Heart left ventricle (tissue), 13 donors: ENCODE measurements around the gene GNL1.

Experiments
- POLR2A ChIP-seq, 2 donors: fragments of 450-650 bp; IDR thresholded peaks; one replicate each; pipeline ENCODE4 v1.6.1; 2017; ENCODE audit warnings: antibody characterized with exemption in 2 of 2, mild to moderate bottlenecking in 2 of 2, moderate library complexity in 2 of 2
- TF ChIP-seq, protein P1 (sequence below), 12 donors: fragments of 200-600 bp; sonication (generic) in 4 of 12; IDR thresholded peaks; one replicate each; pipeline versions ENCODE4 v1.5.0 to v1.8.0; 2018 to 2022; ENCODE audit warnings: antibody characterized with exemption in 12 of 12, mild to moderate bottlenecking in 5 of 12
- donor health status: ischemic (EF 13 %, LVEDD 7.1; RV severe dilation, severe dysfunction).
- donor health status: DM: no; HTN: yes; CAD: no.
- donor health status: DM: no; HTN: no; CAD: no.
- donor health status: ischemic (EF 25% LVEDD 6.9; RV normal size, moderate dysfunction).
- donor health status: ischemic (EF 25% LVEDD 5.7; RV mildly dilated, moderate dysfunction).
- donor health status: ischemic (EF 35%, LVEDD 5.7; RV mildly dilated, moderate dysfunction).
- donor health status: nonischemic (EF 11% LVEDD 7.7; RV severe dilation, severe dysfunction).
- donor health status: DM: yes; HTN: yes; CAD: no.
- donor health status: PGD.
- donor health status: ischemic (EF 29% LVEDD 5.4; RV normal size, mild dysfunction).
- donor health status: nonischemic (EF 23%, LVEDD 6.1; RV moderate dilation, normal function).

DNA sequence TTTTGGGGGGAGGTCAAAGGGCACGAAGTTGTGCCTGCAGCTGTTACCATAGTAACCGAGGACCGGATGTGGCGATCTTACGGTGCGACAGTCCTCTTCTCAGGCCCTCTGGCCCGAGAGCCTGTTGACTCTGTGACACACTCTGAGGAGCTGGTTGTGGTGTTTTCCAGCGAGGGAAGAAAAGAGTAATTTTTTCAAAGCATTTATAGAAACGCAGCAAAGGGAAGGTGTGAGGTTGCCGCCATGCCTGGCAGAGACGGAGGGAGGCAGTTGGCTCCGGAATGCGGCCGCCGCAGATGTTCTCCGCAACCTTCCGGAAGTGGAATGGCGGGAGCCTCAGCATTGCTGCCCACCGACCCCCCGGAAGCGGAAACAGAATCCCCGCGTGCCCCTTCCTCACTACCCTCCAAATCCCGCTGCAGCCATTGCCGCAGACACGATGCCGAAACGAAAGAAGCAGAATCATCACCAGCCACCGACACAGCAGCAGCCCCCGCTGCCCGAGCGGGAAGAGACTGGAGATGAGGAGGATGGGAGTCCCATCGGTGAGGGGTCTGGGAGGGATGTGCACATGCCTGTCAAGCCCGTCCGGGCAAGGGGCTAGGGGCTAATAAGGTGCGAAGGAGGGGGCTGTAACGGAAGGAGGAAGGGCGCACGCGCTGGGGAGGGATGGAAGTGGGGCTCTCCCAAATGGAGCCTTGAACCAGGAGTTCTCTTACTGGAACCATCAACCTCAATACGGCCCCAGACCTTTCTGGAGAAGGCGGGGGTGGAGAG lies 805 bp upstream of the GNL1 start, which contains the start of gene PRR3:
- TF ChIP-seq, protein P1, sequence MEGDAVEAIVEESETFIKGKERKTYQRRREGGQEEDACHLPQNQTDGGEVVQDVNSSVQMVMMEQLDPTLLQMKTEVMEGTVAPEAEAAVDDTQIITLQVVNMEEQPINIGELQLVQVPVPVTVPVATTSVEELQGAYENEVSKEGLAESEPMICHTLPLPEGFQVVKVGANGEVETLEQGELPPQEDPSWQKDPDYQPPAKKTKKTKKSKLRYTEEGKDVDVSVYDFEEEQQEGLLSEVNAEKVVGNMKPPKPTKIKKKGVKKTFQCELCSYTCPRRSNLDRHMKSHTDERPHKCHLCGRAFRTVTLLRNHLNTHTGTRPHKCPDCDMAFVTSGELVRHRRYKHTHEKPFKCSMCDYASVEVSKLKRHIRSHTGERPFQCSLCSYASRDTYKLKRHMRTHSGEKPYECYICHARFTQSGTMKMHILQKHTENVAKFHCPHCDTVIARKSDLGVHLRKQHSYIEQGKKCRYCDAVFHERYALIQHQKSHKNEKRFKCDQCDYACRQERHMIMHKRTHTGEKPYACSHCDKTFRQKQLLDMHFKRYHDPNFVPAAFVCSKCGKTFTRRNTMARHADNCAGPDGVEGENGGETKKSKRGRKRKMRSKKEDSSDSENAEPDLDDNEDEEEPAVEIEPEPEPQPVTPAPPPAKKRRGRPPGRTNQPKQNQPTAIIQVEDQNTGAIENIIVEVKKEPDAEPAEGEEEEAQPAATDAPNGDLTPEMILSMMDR (IDR thresholded peaks at IDR 0.05) = peak in 1 of 12 donors; percentile 11
- TF ChIP-seq POLR2A (IDR thresholded peaks at IDR 0.05) = peak in 1 of 2 donors; percentile 27
